ENCODE data around the gene EPAS1. TPM values are rescaled to one million over a fixed set of nuclear protein-coding genes. Genes with fewer than 3 reads are reported as not detected.
A peak's percentile ranks its signal among the peaks of the same experiment; 100 is the strongest.

Gene EPAS1
- total RNA-seq, 6 experiments from 2014 or later, result 101 to 232 (median 170) TPM

DNA sequence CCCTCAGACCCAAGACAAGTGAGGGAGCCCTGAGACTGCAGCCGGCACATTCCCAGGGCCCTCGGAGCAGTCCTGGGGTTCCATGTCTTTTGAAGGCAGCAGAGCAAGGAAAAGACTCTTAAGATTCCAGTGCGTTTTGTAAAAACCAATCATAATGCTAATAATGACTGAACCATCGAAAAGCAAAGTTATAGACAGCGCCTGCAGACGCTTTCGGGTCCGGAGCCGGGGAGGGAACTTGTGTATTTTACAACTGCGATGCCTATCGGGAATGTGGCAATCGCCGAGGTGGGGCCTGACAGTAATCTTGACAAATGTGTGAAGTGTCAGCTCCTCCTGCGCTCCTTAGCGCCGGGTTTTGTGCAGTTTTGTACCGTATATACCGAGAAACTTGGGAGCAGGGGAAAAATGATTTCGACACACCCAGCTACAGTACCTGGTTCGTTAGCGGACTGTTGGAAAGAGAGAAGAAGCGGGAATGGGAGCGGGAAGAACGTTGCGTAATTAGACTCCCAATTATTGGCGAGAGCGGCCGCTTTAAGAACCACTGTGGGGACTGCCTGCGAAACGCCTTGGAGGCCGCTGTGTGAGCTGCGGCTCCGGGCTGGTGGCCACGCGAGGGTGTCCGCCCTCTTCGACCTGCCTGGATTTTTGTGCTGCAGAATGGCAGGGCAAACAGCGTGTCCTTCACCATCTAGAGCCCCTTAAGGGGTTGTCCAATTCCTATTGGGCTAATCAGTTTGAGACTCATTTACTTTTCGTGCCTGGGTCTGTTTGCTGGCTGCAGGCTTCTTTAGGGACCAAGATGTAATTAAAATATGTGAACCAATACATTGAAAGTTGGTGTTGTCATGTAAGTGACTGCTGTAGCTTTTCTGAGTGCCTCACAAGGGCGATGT lies 2.4 kb downstream of the EPAS1 start:
- peak overlapping the region; percentile 79 to 97 (median 91) for H3K4me3 ChIP-seq
- TF ChIP-seq, protein P1, sequence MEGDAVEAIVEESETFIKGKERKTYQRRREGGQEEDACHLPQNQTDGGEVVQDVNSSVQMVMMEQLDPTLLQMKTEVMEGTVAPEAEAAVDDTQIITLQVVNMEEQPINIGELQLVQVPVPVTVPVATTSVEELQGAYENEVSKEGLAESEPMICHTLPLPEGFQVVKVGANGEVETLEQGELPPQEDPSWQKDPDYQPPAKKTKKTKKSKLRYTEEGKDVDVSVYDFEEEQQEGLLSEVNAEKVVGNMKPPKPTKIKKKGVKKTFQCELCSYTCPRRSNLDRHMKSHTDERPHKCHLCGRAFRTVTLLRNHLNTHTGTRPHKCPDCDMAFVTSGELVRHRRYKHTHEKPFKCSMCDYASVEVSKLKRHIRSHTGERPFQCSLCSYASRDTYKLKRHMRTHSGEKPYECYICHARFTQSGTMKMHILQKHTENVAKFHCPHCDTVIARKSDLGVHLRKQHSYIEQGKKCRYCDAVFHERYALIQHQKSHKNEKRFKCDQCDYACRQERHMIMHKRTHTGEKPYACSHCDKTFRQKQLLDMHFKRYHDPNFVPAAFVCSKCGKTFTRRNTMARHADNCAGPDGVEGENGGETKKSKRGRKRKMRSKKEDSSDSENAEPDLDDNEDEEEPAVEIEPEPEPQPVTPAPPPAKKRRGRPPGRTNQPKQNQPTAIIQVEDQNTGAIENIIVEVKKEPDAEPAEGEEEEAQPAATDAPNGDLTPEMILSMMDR (IDR thresholded peaks at IDR 0.05), result peak in 1 of 4 donors; percentile 25
- peak; percentile 71 for TF ChIP-seq POLR2A (IDR thresholded peaks at IDR 0.05)
- WGBS (ENCODE audit: insufficient coverage, low coverage, low lambda C conversion rate, missing lambda C conversion rate), result 5% methylated on average over 31 of the region's 40 CpGs
- intact Hi-C loops (cut with DNase I), result no loop called here
- H3K4me1 ChIP-seq, result peaks cover 0 to 33% (median 15%) of the 10 kb centered on the region in 4 donors
- H3K27ac ChIP-seq, result peak overlapping the region; percentile 84 to 99 (median 96)
- H3K36me3 ChIP-seq, result no peaks in the 10 kb centered on the region
- no peaks in the 10 kb centered on the region for H3K9me3 ChIP-seq
- peak; percentile 74 to 87 (median 85) for DNase-seq
- no peaks in the 10 kb centered on the region for H3K27me3 ChIP-seq
- peak; percentile 14 to 47 (median 28) for ATAC-seq

DNA sequence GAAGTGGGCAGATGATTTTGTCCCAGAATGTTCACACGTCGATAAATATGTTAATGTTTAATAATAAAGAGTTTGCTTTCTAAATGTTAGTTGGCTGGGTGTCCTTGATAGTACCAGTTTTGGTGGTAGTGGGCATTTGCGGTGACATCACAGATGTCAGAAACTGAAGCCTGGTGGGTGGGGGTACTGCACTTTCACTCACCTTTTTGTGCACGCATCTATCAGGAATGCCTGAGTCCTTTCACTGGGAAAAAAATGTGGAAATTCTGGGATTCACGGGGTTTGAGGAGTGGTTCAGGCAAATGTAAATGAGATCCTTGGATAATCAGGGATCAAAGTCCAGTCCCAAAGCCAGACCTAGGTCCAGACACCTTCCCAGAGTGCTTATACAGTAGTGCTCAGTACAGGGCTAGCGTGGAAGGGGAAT lies 3.2 kb downstream of the EPAS1 start:
- Histone ChIP-seq H3K27me3 (no peaks in the 10 kb centered on the region), H3K4me3 (peak overlapping the region; percentile 79 to 97 (median 91)), H3K36me3 (no peaks in the 10 kb centered on the region), H3K9me3 (no peaks in the 10 kb centered on the region), H3K27ac (peak overlapping the region; percentile 84 to 99 (median 96)), H3K4me1 (peaks cover 0 to 40% (median 20%) of the 10 kb centered on the region in 4 donors)
- no peak for ATAC-seq
- WGBS (ENCODE audit: insufficient coverage, low coverage, low lambda C conversion rate, missing lambda C conversion rate), result 13% methylated on average over 6 of the region's 6 CpGs
- intact Hi-C loops (cut with DNase I), result no loop called here
- DNase-seq, result no peak
- TF ChIP-seq, protein P1 (IDR thresholded peaks at IDR 0.05), result peak in 1 of 4 donors; percentile 28
- TF ChIP-seq POLR2A (IDR thresholded peaks at IDR 0.05), result no peak

DNA sequence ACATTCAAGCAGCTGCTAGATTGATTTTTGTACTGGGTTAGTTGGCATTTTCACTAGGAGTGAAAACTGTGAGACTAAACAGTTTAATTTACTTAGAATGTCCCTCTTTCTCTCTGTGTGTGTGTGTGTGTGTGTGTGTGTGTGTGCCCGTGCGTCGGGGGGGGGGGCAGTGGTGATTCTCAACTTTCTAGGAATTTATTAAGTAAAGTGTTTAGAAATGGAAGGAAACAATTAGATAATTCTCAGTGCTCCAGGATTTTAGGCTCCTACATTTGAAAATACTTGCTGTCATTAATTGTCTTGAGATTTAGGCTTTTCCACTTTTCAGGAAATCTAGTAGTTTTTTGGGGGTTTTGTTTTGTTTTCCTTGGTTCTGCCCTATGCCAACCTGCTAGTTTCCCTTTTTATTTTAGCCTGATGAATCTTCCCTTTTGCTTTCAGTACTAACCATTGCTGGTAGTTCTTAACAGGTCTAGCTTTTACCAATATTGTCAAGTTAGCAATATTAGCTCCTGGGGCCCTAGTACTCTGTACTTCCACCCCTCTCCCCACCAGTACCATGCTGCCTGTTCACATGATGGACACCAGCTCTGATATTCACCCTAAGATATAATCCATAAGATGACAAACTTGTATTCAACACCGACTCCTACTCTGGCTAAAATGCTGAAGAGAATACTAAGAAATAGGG lies 4.9 kb downstream of the EPAS1 start:
- DNase-seq, result no peak
- intact Hi-C loops (cut with DNase I), result no loop called here
- no peak overlapping the region for H3K4me3 ChIP-seq
- 17% methylated on average over 4 of the region's 4 CpGs for WGBS (ENCODE audit: insufficient coverage, low coverage, low lambda C conversion rate, missing lambda C conversion rate)
- no peaks in the 10 kb centered on the region for H3K9me3 ChIP-seq
- H3K36me3 ChIP-seq, result no peaks in the 10 kb centered on the region
- peak overlapping the region; percentile 84 to 99 (median 96) for H3K27ac ChIP-seq
- ATAC-seq, result no peak
- no peak for TF ChIP-seq POLR2A (IDR thresholded peaks at IDR 0.05)
- TF ChIP-seq, protein P1 (IDR thresholded peaks at IDR 0.05), result no peak
- H3K4me1 ChIP-seq, result peaks cover 0 to 56% (median 29%) of the 10 kb centered on the region in 4 donors
- H3K27me3 ChIP-seq, result no peaks in the 10 kb centered on the region

DNA sequence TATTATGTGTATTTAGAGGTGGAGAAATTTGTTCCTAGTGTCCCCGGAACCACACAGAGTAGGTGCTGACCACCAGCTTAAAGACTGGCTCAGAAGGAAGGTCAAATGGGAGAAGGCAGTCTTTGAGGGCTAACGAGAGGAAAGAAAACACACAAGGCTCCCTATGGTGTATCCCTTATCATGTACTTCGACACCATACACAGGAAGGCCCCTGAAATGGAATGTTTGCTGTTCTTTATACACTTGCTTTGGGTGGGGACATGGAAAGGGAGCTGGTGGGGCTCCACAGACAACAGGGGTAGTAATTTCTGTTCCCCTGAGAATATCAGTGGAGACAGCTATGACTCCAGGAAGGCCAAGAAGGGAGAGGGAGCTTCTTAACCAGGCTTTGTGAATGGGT lies 6.0 kb downstream of the EPAS1 start:
- WGBS (ENCODE audit: insufficient coverage, low coverage, low lambda C conversion rate, missing lambda C conversion rate), result 63% methylated on average over 3 of the region's 3 CpGs
- no peak overlapping the region for H3K4me3 ChIP-seq
- no peak for DNase-seq
- H3K27me3 ChIP-seq, result no peaks in the 10 kb centered on the region
- TF ChIP-seq POLR2A (IDR thresholded peaks at IDR 0.05), result no peak
- TF ChIP-seq, protein P1 (IDR thresholded peaks at IDR 0.05), result no peak
- peaks cover 0 to 66% (median 34%) of the 10 kb centered on the region in 4 donors for H3K4me1 ChIP-seq
- H3K27ac ChIP-seq, result peak overlapping the region; percentile 22 to 36 (median 35)
- ATAC-seq, result no peak
- H3K36me3 ChIP-seq, result no peaks in the 10 kb centered on the region
- no peaks in the 10 kb centered on the region for H3K9me3 ChIP-seq
- intact Hi-C loops (cut with DNase I), result no loop called here
